Endothelial cell of umbilical vein (primary cell): ENCODE measurements around the gene ARFIP1. TPM values are rescaled to one million over a fixed set of nuclear protein-coding genes. Genes with fewer than 3 reads are reported as not detected.
"Not testable (repeated sequence)": the region's sequence is repeated elsewhere in the genome, so short reads cannot be mapped to it uniquely, and the experiment has no call there.

Experiments
- BruUV-seq: library from RNA; stranded (reverse); fragments of 400-500 nt; replicated peaks from 2 replicates; lab custom pipeline; 2021; lab: Mats Ljungman, UMichigan
- CTCF ChIA-PET: fragments of 300-600, 350-600 bp; sonication (Branson Sonifier 250); formaldehyde crosslinking; loops from one replicate; lab custom pipeline; 2021; ENCODE audit warnings: antibody characterized with exemption, inconsistent platforms; lab: Charles Lee
- POLR2A ChIA-PET: fragments of 300-600, 350-600 bp; sonication (Branson Sonifier 250); formaldehyde crosslinking; loops from one replicate; lab custom pipeline; 2021; ENCODE audit warnings: antibody characterized with exemption, inconsistent platforms; lab: Charles Lee
- DNase-seq: peaks from one replicate; pipeline ENCODE4 v3.0.0-alpha.2; 2011; ENCODE audit warnings: low read depth, low spot score
- FAIRE-seq: peaks from 2 replicates; lab custom pipeline; 2011; peaks lifted over from hg19 to GRCh38; lab: Jason Lieb, UNC
- H2AFZ ChIP-seq: 2 replicates; pipeline ENCODE4 v1.6.0; 2012; ENCODE audit warnings: low read depth, low read length, control low read depth, inconsistent platforms
- H3K27ac ChIP-seq: 2 replicates; pipeline ENCODE4 v1.5.1; 2011; ENCODE audit warnings: low read depth, mild to moderate bottlenecking, control low read depth, low read length, moderate library complexity; ENCODE audit not compliant: insufficient read depth
- H3K27me3 ChIP-seq, 2 experiments: 2 replicates each; pipeline versions ENCODE4 v1.6.0 to v1.6.1; 2011; ENCODE audit warnings: low read length in 2 of 2, mixed read lengths in 1 of 2; ENCODE audit not compliant: control insufficient read depth in 2 of 2, insufficient read depth in 2 of 2
- H3K36me3 ChIP-seq, 2 experiments: 2 replicates in 1 of 2; 3 replicates in 1 of 2; pipeline ENCODE4 v1.5.1; 2011; ENCODE audit warnings: low read length in 2 of 2, mild to moderate bottlenecking in 1 of 2, moderate library complexity in 1 of 2; ENCODE audit not compliant: control insufficient read depth in 2 of 2, insufficient read depth in 2 of 2; ENCODE audit errors: extremely low read depth in 1 of 2
- H3K4me1 ChIP-seq: 3 replicates; pipeline ENCODE4 v1.5.1; 2011; ENCODE audit warnings: mild to moderate bottlenecking, low read length; ENCODE audit not compliant: control insufficient read depth, insufficient read depth; ENCODE audit errors: extremely low read depth
- H3K4me2 ChIP-seq: 2 replicates; pipeline ENCODE4 v1.6.1; 2011; ENCODE audit warnings: low read length, control low read depth, mixed read lengths; ENCODE audit not compliant: insufficient read depth
- H3K4me3 ChIP-seq, 3 experiments: fragments of 200-600 bp in 1 of 3; sonication (generic), shearing (Covaris generic) in 1 of 3; replicated peaks in 1 of 3; 2 replicates each; pipeline ENCODE4 v1.5.1; 2011 to 2016; ENCODE audit warnings: control low read depth in 3 of 3, low read length in 3 of 3, mild to moderate bottlenecking in 2 of 3, inconsistent platforms in 1 of 3, low read depth in 1 of 3, moderate library complexity in 1 of 3; ENCODE audit not compliant: insufficient read depth in 1 of 3
- H3K79me2 ChIP-seq: 2 replicates; pipeline ENCODE4 v1.6.0; 2012; ENCODE audit warnings: low read length, inconsistent platforms; ENCODE audit not compliant: control insufficient read depth, insufficient read depth
- H3K9ac ChIP-seq: replicated peaks from 2 replicates; pipeline ENCODE3; 2011; ENCODE audit warnings: low read length, control low read depth; ENCODE audit not compliant: insufficient read depth; ENCODE audit errors: extremely low read depth
- H3K9me1 ChIP-seq: replicated peaks from 3 replicates; pipeline ENCODE4 v1.6.0; 2011; ENCODE audit warnings: mild to moderate bottlenecking, low read length; ENCODE audit not compliant: control insufficient read depth, insufficient read depth; ENCODE audit errors: extremely low read depth
- H3K9me3 ChIP-seq: replicated peaks from 2 replicates; pipeline ENCODE4 v1.5.1; 2012; ENCODE audit warnings: low read length, inconsistent platforms; ENCODE audit not compliant: control insufficient read depth, insufficient read depth
- H4K20me1 ChIP-seq: replicated peaks from 2 replicates; pipeline ENCODE3; 2011; ENCODE audit warnings: mild to moderate bottlenecking, low read length; ENCODE audit not compliant: control insufficient read depth, insufficient read depth; ENCODE audit errors: extremely low read depth
- EZH2 ChIP-seq: IDR thresholded peaks from 2 replicates; pipeline ENCODE4 v1.6.1; 2012; ENCODE audit warnings: borderline replicate concordance, low read depth, mild to moderate bottlenecking, moderate library complexity, low read length, inconsistent platforms; ENCODE audit not compliant: severe bottlenecking
- FOS ChIP-seq: IDR thresholded peaks from 2 replicates; pipeline ENCODE4 v1.6.1; 2011; ENCODE audit warnings: mild to moderate bottlenecking, low read length, moderate library complexity, borderline replicate concordance; ENCODE audit not compliant: insufficient read depth
- GATA2 ChIP-seq: IDR thresholded peaks from 2 replicates; pipeline ENCODE4 v1.7.0; 2011; ENCODE audit warnings: low read depth, mild to moderate bottlenecking, moderate library complexity, mixed read lengths, low read length; ENCODE audit not compliant: insufficient read length, insufficient read depth
- JUN ChIP-seq: IDR thresholded peaks from 2 replicates; pipeline ENCODE4 v1.6.1; 2011; ENCODE audit warnings: borderline replicate concordance, low read depth; ENCODE audit not compliant: insufficient read length, insufficient read depth
- MYC ChIP-seq: IDR thresholded peaks from one replicate; pipeline ENCODE4 v1.6.1; 2011; ENCODE audit warnings: mild to moderate bottlenecking, low read depth, low read length
- POLR2A ChIP-seq: IDR thresholded peaks from 2 replicates; pipeline ENCODE4 v1.6.1; 2012; ENCODE audit warnings: low read depth, mild to moderate bottlenecking, control low read depth, low read length
- POLR2AphosphoS5 ChIP-seq: IDR thresholded peaks from 2 replicates; pipeline ENCODE4 v1.6.1; 2012; ENCODE audit warnings: low read depth, mild to moderate bottlenecking, control low read depth, low read length, moderate library complexity; ENCODE audit not compliant: insufficient read depth
- dilution Hi-C: fragments of 300-500 bp; cut with MboI; formaldehyde crosslinking; loops from one replicate; pipeline ENCODE4 v1.15.0; 2019; ENCODE audit warnings: low sequenced_read_pairs; ENCODE audit not compliant: extremely low pct_ligation_motif_present
- intact Hi-C: fragments of 100-400 bp; cut with micrococcal nuclease; formaldehyde crosslinking; loops from one replicate; pipeline ENCODE4 v1.10.0; 2022
- polyA plus RNA-seq, 4 experiments: library from polyadenylated mRNA; depleted of rRNA in 3 of 4; stranded (reverse) in 3 of 4; unstranded in 1 of 4; fragments of >200 nt; gene quantifications; 2 replicates each; pipeline versions ENCODE4 v1.2.1 to v1.2.3, GENCODE V29; 2011 to 2012; ENCODE audit warnings: missing spikeins in 1 of 4
- total RNA-seq: library from RNA; stranded (reverse); gene quantifications from 2 replicates; pipeline ENCODE4 v1.2.3, GENCODE V29; 2021
- TF ChIP-seq, protein P1 (sequence below), 2 donors: IDR thresholded peaks; 1 replicate in 1 of 2; 2 replicates in 1 of 2; pipeline ENCODE4 v1.5.1; 2011; ENCODE audit warnings: low read length in 2 of 2, mild to moderate bottlenecking in 2 of 2, moderate library complexity in 2 of 2, control low read depth in 1 of 2, inconsistent platforms in 1 of 2, low read depth in 1 of 2; ENCODE audit not compliant: insufficient read depth in 1 of 2; ENCODE audit errors: extremely low read depth in 1 of 2
- TF ChIP-seq, protein P2 (sequence below): IDR thresholded peaks from 2 replicates; pipeline ENCODE4 v1.6.1; 2011; ENCODE audit not compliant: insufficient read depth, insufficient read length

The ARFIP1 gene
- total and polyA plus RNA-seq, 2 donors (not counting 3 experiments of a cell fraction or from before 2014, with no cell fraction given) = 10.0 to 24.2 TPM

DNA sequence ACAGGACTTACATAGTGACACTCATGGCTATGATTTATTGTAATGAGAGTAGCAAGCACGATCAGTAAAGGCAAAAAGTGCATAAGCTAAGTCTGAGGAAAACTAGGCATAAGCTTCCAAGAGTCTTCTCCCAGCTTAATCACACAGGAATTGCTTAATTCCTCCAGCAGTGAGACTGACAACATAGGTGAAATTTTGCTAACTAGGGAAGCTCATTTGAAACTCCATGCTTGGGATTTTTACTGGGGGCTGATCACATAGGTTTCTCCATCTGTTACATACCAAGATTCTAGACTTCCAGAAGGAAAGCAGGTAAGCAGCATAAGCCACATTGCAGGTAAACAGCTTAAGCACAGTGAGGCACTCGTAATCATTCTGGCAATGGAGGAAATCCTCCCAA, 84.6 kb downstream of the ARFIP1 start:
- Histone ChIP-seq H3K79me2 (no peaks in the 10 kb centered on the region), H2AFZ (no peak overlapping the region), H3K9me1 (no peaks in the 10 kb centered on the region), H3K36me3 (peaks cover 0 to 3% of the 10 kb centered on the region in 2 experiments), H3K9me3 (no peaks in the 10 kb centered on the region), H3K4me1 (no peaks in the 10 kb centered on the region), H4K20me1 (no peaks in the 10 kb centered on the region), H3K9ac (no peak overlapping the region), H3K4me2 (no peak overlapping the region), H3K4me3 (no peak overlapping the region), H3K27ac (no peak overlapping the region), H3K27me3 (no peaks in the 10 kb centered on the region)
- intact Hi-C loops = no loop called here
- FAIRE-seq = no peak
- no TSS peak for BruUV-seq
- TF ChIP-seq JUN (no peak), MYC (no peak), POLR2AphosphoS5 (no peak), POLR2A (no peak), EZH2 (no peak), GATA2 (no peak), FOS (no peak)
- TF ChIP-seq, protein P1, sequence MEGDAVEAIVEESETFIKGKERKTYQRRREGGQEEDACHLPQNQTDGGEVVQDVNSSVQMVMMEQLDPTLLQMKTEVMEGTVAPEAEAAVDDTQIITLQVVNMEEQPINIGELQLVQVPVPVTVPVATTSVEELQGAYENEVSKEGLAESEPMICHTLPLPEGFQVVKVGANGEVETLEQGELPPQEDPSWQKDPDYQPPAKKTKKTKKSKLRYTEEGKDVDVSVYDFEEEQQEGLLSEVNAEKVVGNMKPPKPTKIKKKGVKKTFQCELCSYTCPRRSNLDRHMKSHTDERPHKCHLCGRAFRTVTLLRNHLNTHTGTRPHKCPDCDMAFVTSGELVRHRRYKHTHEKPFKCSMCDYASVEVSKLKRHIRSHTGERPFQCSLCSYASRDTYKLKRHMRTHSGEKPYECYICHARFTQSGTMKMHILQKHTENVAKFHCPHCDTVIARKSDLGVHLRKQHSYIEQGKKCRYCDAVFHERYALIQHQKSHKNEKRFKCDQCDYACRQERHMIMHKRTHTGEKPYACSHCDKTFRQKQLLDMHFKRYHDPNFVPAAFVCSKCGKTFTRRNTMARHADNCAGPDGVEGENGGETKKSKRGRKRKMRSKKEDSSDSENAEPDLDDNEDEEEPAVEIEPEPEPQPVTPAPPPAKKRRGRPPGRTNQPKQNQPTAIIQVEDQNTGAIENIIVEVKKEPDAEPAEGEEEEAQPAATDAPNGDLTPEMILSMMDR (IDR thresholded peaks at IDR 0.05; ENCODE audit: extremely low read depth in 1 of 2, insufficient read depth in 1 of 2, low read depth in 1 of 2, low read length in 2 of 2) = no peak
- TF ChIP-seq, protein P2, sequence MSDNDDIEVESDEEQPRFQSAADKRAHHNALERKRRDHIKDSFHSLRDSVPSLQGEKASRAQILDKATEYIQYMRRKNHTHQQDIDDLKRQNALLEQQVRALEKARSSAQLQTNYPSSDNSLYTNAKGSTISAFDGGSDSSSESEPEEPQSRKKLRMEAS = no peak
- dilution Hi-C loops = no loop called here
- ChIA-PET POLR2A (no interaction called here), CTCF (interaction anchor here (0.9 kb wide), 1 partner anchor 10 kb away, joined by 3 read pairs; no protein-coding TSS in a partner anchor)
- DNase-seq = no peak

DNA sequence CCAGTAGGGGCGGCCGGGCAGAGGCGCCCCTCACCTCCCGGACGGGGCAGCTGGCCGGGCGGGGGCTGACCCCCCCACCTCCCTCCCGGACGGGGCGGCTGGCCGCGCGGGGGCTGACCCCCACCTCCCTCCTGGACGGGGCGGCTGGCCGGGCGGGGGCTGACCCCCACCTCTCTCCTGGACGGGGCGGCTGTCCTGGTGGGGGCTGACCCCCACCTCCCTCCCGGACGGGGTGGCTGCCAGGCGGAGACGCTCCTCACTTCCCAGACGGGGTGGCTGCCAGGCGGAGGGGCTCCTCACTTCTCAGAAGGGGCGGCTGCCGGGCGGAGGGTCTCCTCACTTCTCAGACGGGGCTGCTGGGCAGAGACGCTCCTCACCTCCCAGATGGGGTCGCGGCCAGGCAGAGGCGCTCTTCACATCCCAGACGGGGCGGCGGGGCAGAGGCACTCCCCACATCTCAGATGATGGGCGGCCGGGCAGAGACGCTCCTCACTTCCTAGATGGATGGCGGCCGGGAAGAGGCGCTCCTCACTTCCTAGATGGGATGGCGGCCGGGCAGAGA, 86.8 kb downstream of the ARFIP1 start:
- H3K9me3 ChIP-seq, H4K20me1 ChIP-seq, H3K36me3 ChIP-seq, H3K79me2 ChIP-seq, H3K4me3 ChIP-seq, H2AFZ ChIP-seq, intact Hi-C loops, H3K4me2 ChIP-seq, POLR2A ChIA-PET, H3K27me3 ChIP-seq, H3K9me1 ChIP-seq, H3K4me1 ChIP-seq, DNase-seq, H3K27ac ChIP-seq, FAIRE-seq, BruUV-seq, CTCF ChIA-PET, dilution Hi-C loops, H3K9ac ChIP-seq: not testable (repeated sequence)
